Mesothelial cell of epicardium (in vitro differentiated cells): ENCODE data around the gene CHCHD3. TPM values are rescaled to one million over a fixed set of nuclear protein-coding genes. Genes with fewer than 3 reads are reported as not detected.

Experiments
- DNase-seq, 2 experiments: peaks; one replicate each; pipeline ENCODE4 v3.0.0; 2021; ENCODE audit warnings: low spot score in 2 of 2; ENCODE audit not compliant: unreplicated experiment in 2 of 2
- H3K27ac Mint-ChIP-seq: 2 replicates; pipeline ENCODE4 v1.8.0; 2021; ENCODE audit warnings: mixed read lengths
- H3K27me3 Mint-ChIP-seq: 2 replicates; pipeline ENCODE4 v1.8.0; 2021; ENCODE audit warnings: low read depth, mixed read lengths
- H3K36me3 Mint-ChIP-seq: 2 replicates; pipeline ENCODE4 v1.8.0; 2021; ENCODE audit warnings: mixed read lengths
- H3K4me1 Mint-ChIP-seq: 2 replicates; pipeline ENCODE4 v1.8.0; 2021; ENCODE audit warnings: mixed read lengths
- H3K4me3 Mint-ChIP-seq: 2 replicates; pipeline ENCODE4 v1.8.0; 2021; ENCODE audit warnings: mild to moderate bottlenecking, moderate library complexity, mixed read lengths
- H3K9me3 Mint-ChIP-seq: 2 replicates; pipeline ENCODE4 v1.8.0; 2021; ENCODE audit warnings: mixed read lengths
- CTCF ChIP-seq: fragments of 200-600 bp; sonication (generic); IDR thresholded peaks from one replicate; pipeline ENCODE4 v1.5.0; 2021; ENCODE audit warnings: antibody characterized with exemption; ENCODE audit not compliant: unreplicated experiment
- total RNA-seq: library from RNA; stranded (reverse); gene quantifications from 3 replicates; pipeline ENCODE4 v1.2.1, GENCODE V29; 2021

Gene CHCHD3
- total RNA-seq, 1 donor from 2014 or later = 54.3 TPM

- no peak overlapping the region for H3K27ac Mint-ChIP-seq
- no peaks in the 10 kb centered on the region for H3K27me3 Mint-ChIP-seq
- no peaks in the 10 kb centered on the region for H3K4me1 Mint-ChIP-seq
- DNase-seq = no peak
- no peak for TF ChIP-seq CTCF
- H3K36me3 Mint-ChIP-seq = peaks cover 4% of the 10 kb centered on the region
- no peak overlapping the region for H3K4me3 Mint-ChIP-seq
- H3K9me3 Mint-ChIP-seq = no peaks in the 10 kb centered on the region
These were observed 275.1 kb downstream of the CHCHD3 start for GRCh38 chr7:132806834-132807233.

GRCh38 chr7:132805766-132806165 lies 276.1 kb downstream of the CHCHD3 start:
- Mint-ChIP-seq H3K36me3 (no peaks in the 10 kb centered on the region), H3K9me3 (no peaks in the 10 kb centered on the region), H3K27ac (no peak overlapping the region), H3K4me3 (no peak overlapping the region), H3K4me1 (no peaks in the 10 kb centered on the region), H3K27me3 (no peaks in the 10 kb centered on the region)
- no peak for DNase-seq
- no peak for TF ChIP-seq CTCF

GRCh38 chr7:132804849-132805485 lies 276.9 kb downstream of the CHCHD3 start:
- TF ChIP-seq CTCF = no peak
- Mint-ChIP-seq H3K4me1 (peaks cover 5% of the 10 kb centered on the region), H3K9me3 (no peaks in the 10 kb centered on the region), H3K27me3 (no peaks in the 10 kb centered on the region), H3K27ac (no peak overlapping the region), H3K36me3 (no peaks in the 10 kb centered on the region), H3K4me3 (no peak overlapping the region)
- DNase-seq = no peak

- H3K9me3 Mint-ChIP-seq = no peaks in the 10 kb centered on the region
- H3K36me3 Mint-ChIP-seq = peaks cover 4% of the 10 kb centered on the region
- TF ChIP-seq CTCF = no peak
- no peak for DNase-seq
- no peaks in the 10 kb centered on the region for H3K27me3 Mint-ChIP-seq
- no peak overlapping the region for H3K4me3 Mint-ChIP-seq
- H3K27ac Mint-ChIP-seq = no peak overlapping the region
- H3K4me1 Mint-ChIP-seq = peaks cover 5% of the 10 kb centered on the region
These were observed 281.4 kb downstream of the CHCHD3 start for GRCh38 chr7:132800522-132800921.

- H3K27ac Mint-ChIP-seq = no peak overlapping the region
These were observed 282.8 kb downstream of the CHCHD3 start for GRCh38 chr7:132799081-132799413.

More at GRCh38 chr7:132799081-132799413, 282.8 kb downstream of the CHCHD3 start:
- no peak for TF ChIP-seq CTCF
- peaks cover 4% of the 10 kb centered on the region for H3K36me3 Mint-ChIP-seq
- H3K4me3 Mint-ChIP-seq = no peak overlapping the region
- H3K4me1 Mint-ChIP-seq = peaks cover 5% of the 10 kb centered on the region
- H3K9me3 Mint-ChIP-seq = no peaks in the 10 kb centered on the region
- no peaks in the 10 kb centered on the region for H3K27me3 Mint-ChIP-seq
- DNase-seq = no peak
